Thoracic aorta (tissue), 2 donors: ENCODE measurements around the gene MEI1. TPM values are rescaled to one million over a fixed set of nuclear protein-coding genes. Genes with fewer than 3 reads are reported as not detected.

Experiments used
- ATAC-seq: fragments of 150-250 bp; one replicate; pipeline ENCODE4 v1.8.0; 2017; ENCODE audit warnings: low read depth; ENCODE audit not compliant: insufficient number of reproducible peaks, low FRiP score
- DNase-seq: peaks from one replicate; pipeline ENCODE4 v3.0.0-alpha.2; 2020; ENCODE audit warnings: low spot score
- H3K27ac ChIP-seq, 2 donors: fragments of 200-600 bp; sonication (generic); 1 replicate in 1 of 2; 2 replicates in 1 of 2; pipeline ENCODE4 v1.5.1; 2016; ENCODE audit warnings: mild to moderate bottlenecking in 2 of 2, moderate library complexity in 2 of 2
- H3K27me3 ChIP-seq: fragments of 200-600 bp; sonication (generic); replicated peaks from 2 replicates; pipeline ENCODE4 v1.6.0; 2016; ENCODE audit warnings: mild to moderate bottlenecking; ENCODE audit not compliant: insufficient read depth
- H3K36me3 ChIP-seq: fragments of 200-600 bp; sonication (generic); one replicate; pipeline ENCODE4 v1.5.1; 2016
- H3K4me1 ChIP-seq, 2 donors: fragments of 200-600 bp; sonication (generic); 1 replicate in 1 of 2; 2 replicates in 1 of 2; pipeline versions ENCODE4 v1.5.1 to v1.6.0; 2016; ENCODE audit warnings: low read depth in 2 of 2, mild to moderate bottlenecking in 1 of 2; ENCODE audit not compliant: control insufficient read depth in 1 of 2
- H3K4me3 ChIP-seq: fragments of 200-600 bp; sonication (generic); 2 replicates; pipeline ENCODE4 v1.5.1; 2016; ENCODE audit warnings: mild to moderate bottlenecking
- H3K9me3 ChIP-seq: fragments of 200-600 bp; sonication (generic); 2 replicates; pipeline ENCODE4 v1.5.1; 2016
- total RNA-seq, 2 donors: library from RNA; depleted of rRNA; stranded (reverse); fragments of >200 nt; gene quantifications; one replicate each; pipeline versions ENCODE4 v1.1.0 to v1.2.3, GENCODE V29; 2016
- TF ChIP-seq, protein P1 (sequence below): fragments of 200-600 bp; sonication (generic); IDR thresholded peaks from one replicate; pipeline ENCODE4 v1.5.1; 2019; ENCODE audit warnings: antibody characterized with exemption

Gene MEI1
- total RNA-seq, 2 donors from 2014 or later, result 1.8 to 3.8 TPM

DNA sequence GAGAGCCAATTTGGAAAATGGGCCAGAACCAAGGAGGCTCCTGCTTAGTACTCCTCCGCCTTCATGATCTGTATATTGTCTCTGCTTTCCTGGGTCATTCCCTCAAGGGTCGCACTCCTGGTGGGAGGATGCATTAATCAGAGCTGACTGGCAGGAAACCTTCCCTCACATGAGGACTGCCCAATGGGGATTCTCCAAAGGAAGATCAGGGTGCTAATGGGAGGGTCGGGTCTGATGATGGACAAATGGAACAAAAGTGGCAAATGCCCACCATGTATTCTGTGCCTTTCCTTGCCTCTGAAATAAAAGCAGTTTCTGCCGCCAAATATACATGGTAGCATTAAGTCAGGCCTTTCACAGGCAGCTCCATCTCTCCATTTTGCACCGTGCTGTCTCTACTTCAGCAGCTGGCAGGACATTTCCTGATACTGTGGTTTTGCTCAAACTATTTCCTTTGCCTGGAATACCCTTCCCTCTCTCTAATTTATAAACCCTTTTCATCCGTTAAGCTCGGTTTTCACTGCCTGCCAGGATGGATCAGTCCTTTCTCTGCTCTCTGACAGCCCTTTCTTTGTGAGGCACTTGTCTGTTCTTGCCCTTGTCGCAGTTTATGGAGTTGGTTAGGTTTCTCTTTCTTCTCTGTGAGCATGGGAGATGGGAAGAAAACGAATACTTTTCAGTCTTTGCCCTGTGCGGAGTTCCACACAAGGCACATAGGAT lies 147.1 kb downstream of the MEI1 start:
- Histone ChIP-seq H3K27me3 (no peaks in the 10 kb centered on the region), H3K36me3 (no peaks in the 10 kb centered on the region), H3K4me1 (peaks cover 0 to 15% of the 10 kb centered on the region in 2 donors), H3K4me3 (no peak overlapping the region), H3K27ac (no peak overlapping the region), H3K9me3 (no peaks in the 10 kb centered on the region)
- TF ChIP-seq, protein P1, sequence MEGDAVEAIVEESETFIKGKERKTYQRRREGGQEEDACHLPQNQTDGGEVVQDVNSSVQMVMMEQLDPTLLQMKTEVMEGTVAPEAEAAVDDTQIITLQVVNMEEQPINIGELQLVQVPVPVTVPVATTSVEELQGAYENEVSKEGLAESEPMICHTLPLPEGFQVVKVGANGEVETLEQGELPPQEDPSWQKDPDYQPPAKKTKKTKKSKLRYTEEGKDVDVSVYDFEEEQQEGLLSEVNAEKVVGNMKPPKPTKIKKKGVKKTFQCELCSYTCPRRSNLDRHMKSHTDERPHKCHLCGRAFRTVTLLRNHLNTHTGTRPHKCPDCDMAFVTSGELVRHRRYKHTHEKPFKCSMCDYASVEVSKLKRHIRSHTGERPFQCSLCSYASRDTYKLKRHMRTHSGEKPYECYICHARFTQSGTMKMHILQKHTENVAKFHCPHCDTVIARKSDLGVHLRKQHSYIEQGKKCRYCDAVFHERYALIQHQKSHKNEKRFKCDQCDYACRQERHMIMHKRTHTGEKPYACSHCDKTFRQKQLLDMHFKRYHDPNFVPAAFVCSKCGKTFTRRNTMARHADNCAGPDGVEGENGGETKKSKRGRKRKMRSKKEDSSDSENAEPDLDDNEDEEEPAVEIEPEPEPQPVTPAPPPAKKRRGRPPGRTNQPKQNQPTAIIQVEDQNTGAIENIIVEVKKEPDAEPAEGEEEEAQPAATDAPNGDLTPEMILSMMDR, result no peak
- ATAC-seq (no peak), DNase-seq (no peak)

DNA sequence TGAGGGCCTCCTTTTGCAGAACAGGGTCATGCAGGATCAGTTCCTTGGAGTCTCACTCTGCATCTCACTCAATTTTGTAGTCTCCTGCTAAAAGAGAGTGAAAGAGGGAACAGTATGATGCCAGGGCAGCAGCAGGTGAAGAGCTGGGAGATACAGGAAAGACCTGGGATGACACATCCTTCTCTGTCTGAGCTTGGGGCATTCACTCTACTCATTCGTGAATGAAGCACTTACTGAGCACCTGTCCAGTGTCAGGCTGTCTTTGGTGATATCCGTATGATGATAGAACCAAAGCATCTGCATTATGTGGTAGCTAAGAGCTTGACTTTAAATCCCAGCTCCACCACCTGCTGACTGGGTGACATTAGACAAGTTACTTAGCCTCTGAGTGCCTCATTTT lies 148.0 kb downstream of the MEI1 start:
- TF ChIP-seq, protein P1, result no peak
- no peak overlapping the region for H3K27ac ChIP-seq
- no peaks in the 10 kb centered on the region for H3K27me3 ChIP-seq
- H3K4me1 ChIP-seq, result peaks cover 0 to 15% of the 10 kb centered on the region in 2 donors
- H3K9me3 ChIP-seq, result no peaks in the 10 kb centered on the region
- no peak overlapping the region for H3K4me3 ChIP-seq
- no peaks in the 10 kb centered on the region for H3K36me3 ChIP-seq
- ATAC-seq (no peak), DNase-seq (no peak)

DNA sequence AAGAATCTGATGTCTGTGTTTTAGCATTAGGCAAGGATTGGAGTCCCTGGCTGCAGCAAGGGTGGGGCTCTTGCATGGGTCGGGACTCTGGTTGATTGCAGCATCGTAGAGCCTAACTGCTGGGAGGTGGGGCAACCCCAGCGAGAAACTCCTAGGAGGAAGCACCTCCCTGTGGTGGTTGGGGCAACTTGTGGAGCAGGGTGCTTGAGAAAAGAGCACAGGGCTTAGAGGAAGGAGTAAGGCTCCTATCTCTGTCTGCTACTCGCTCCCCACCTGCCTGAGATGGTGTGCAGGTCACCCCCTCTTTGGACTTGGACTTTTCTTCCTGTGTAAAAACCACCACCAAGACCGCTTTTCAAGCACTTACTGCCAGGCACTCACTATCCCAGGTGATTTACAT lies 149.2 kb downstream of the MEI1 start:
- Histone ChIP-seq H3K4me3 (no peak overlapping the region), H3K27me3 (no peaks in the 10 kb centered on the region), H3K4me1 (peaks cover 0 to 15% of the 10 kb centered on the region in 2 donors), H3K27ac (no peak overlapping the region), H3K9me3 (no peaks in the 10 kb centered on the region), H3K36me3 (no peaks in the 10 kb centered on the region)
- DNase-seq (no peak), ATAC-seq (no peak)
- TF ChIP-seq, protein P1, result no peak

Other genes starting within 250 kb of the MEI1 start
- 10 to 100 TPM; 13.8 to 28.7 TPM for gene PHF5A, start 230.8 kb upstream of the MEI1 start, total RNA-seq
- 10 to 100 TPM; 52.1 to 57.8 TPM for gene ACO2, start 230.4 kb upstream of the MEI1 start, total RNA-seq
- 10 to 100 TPM; 17.6 to 38.1 TPM for gene POLR3H, start 155.0 kb upstream of the MEI1 start, total RNA-seq
- gene CSDC2, start 138.5 kb upstream of the MEI1 start, total RNA-seq, result 100 to 1,000 TPM in 1 of 2 donors, 10 to 100 TPM in 1; 73.2 to 112 TPM
- 10 to 100 TPM; 24.9 to 25.3 TPM for gene PMM1, start 109.7 kb upstream of the MEI1 start, total RNA-seq
- gene DESI1, start 78.5 kb upstream of the MEI1 start, total RNA-seq, result 10 to 100 TPM; 21.9 to 22.9 TPM
- gene XRCC6, start 78.2 kb upstream of the MEI1 start, total RNA-seq, result 100 to 1,000 TPM; 126 to 131 TPM
- 10 to 100 TPM; 92.9 to 95.7 TPM for gene SNU13, start 10.6 kb upstream of the MEI1 start, total RNA-seq
- 1 to 10 TPM; 1.6 to 5.3 TPM for gene CCDC134, start 101.2 kb downstream of the MEI1 start, total RNA-seq
- 10 to 100 TPM; 48.3 to 65.3 TPM for gene SREBF2, start 133.6 kb downstream of the MEI1 start, total RNA-seq
- not detected for gene SHISA8, start 215.6 kb downstream of the MEI1 start, total RNA-seq
- gene TNFRSF13C, start 227.3 kb downstream of the MEI1 start, total RNA-seq, result not detected
- gene CENPM, start 247.6 kb downstream of the MEI1 start, total RNA-seq, result not detected